ENCODE data around the gene COX10. TPM values are rescaled to one million over a fixed set of nuclear protein-coding genes. Genes with fewer than 3 reads are reported as not detected.
"Not testable (repeated sequence)": the region's sequence is repeated elsewhere in the genome, so short reads cannot be mapped to it uniquely, and the experiment has no call there.

Gene COX10
- total RNA-seq (2014; rRNA removed; shearing (Covaris generic)): 13.9 and 24.4 TPM in 2 replicates
- 16.0 and 18.5 TPM in 2 replicates for polyA plus RNA-seq (2016; fragmentation: Nextera tagmentation; extraction: Ambion mirVana)

- Histone ChIP-seq H3K36me3 (ENCODE audit: low read depth) (0 out of 2 replicates have a peak, but pooled peaks cover 1% of the 10 kb centered on the region), H3K9me2 (ENCODE audit: insufficient read depth) (no peaks in the 10 kb centered on the region), H3K9me3 (ENCODE audit: low read depth) (no peaks in the 10 kb centered on the region), H3K4me1 (ENCODE audit: insufficient read depth) (peaks cover 20% of the 10 kb centered on the region), H3K9ac (peak within 1 kb of the TSS; percentile 92), H4K20me1 (ENCODE audit: insufficient read depth) (no peaks in the 10 kb centered on the region), H3K27ac (peak within 1 kb of the TSS; percentile 51), H2AFZ (peak within 1 kb of the TSS; percentile 94), H3K4me2 (ENCODE audit: unreplicated experiment) (peak within 1 kb of the TSS; percentile 92), H3K79me2 (ENCODE audit: insufficient read depth) (peaks cover 99% of the 10 kb centered on the region), H3F3A (ENCODE audit: insufficient read depth) (0 out of 2 replicates have a peak, but pooled peaks cover under 1% of the 10 kb centered on the region), H3K27me3 (replicated peaks; ENCODE audit: insufficient read depth) (no peaks in the 10 kb centered on the region), H3K4me3 (peak within 1 kb of the TSS; percentile 96)
- in situ Hi-C loops (cut with MboI): loop anchor here (25.0 kb wide), 1 partner anchor 732 kb away; no protein-coding TSS in a partner anchor
- 1% methylated on average over 39 to 48 of the region's 48 CpGs for WGBS, 2 experiments (ENCODE audit: low coverage in 1 of 2, low lambda C conversion rate in 2 of 2, missing lambda C conversion rate in 2 of 2)
- peak; percentile 94 for DNase-seq
- TF ChIP-seq EZH2phosphoT487 (IDR thresholded peaks at IDR 0.05; ENCODE audit: insufficient read depth, low read depth) (no peak), EZH2 (IDR thresholded peaks at IDR 0.05; ENCODE audit: insufficient read depth, poor library complexity, severe bottlenecking) (no peak)
These were observed at the start of gene COX10 for GRCh38 chr17:14069251-14070021. TSS of gene COX10 (plus strand) at chr17:14069504. CDS start at chr17:14069606, 102 bp downstream.

- H3K9ac ChIP-seq; H3F3A ChIP-seq (ENCODE audit: insufficient read depth); H3K4me2 ChIP-seq (ENCODE audit: unreplicated experiment); H3K9me2 ChIP-seq (ENCODE audit: insufficient read depth); H3K27me3 ChIP-seq (replicated peaks; ENCODE audit: insufficient read depth); H4K20me1 ChIP-seq (ENCODE audit: insufficient read depth); H3K4me1 ChIP-seq (ENCODE audit: insufficient read depth); DNase-seq; H3K79me2 ChIP-seq (ENCODE audit: insufficient read depth); H3K9me3 ChIP-seq (ENCODE audit: low read depth); H3K27ac ChIP-seq; H3K36me3 ChIP-seq (ENCODE audit: low read depth); H2AFZ ChIP-seq; in situ Hi-C loops (cut with MboI); H3K4me3 ChIP-seq: not testable (repeated sequence)
- WGBS, 2 experiments (ENCODE audit: low coverage in 1 of 2, low lambda C conversion rate in 2 of 2, missing lambda C conversion rate in 2 of 2): 90 to 91% methylated on average over 5 to 8 of the region's 9 CpGs
These were observed 47.5 kb upstream of the COX10 start for GRCh38 chr17:14021651-14022294.

DNA sequence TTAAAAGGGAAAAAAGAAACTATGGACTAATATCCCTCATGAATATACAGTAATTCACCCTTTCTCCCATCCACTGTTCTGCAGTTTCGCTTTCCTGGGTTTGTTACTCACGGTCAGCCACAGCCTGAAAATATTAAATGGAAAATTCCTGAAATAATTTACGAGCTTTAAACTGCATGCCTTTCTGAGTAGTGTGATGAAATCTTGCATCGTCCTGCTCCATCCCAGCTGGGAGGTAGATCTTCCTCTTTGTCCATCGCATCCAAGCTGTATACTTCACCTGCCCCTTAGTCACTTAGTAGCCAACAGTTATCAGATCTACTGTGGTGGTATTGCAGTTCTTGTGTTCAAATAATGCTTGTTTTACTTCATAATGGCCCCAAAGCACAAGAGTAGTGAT, 39.5 kb upstream of the COX10 start:
- H3K9me3 ChIP-seq (ENCODE audit: low read depth); H3F3A ChIP-seq (ENCODE audit: insufficient read depth); H3K4me2 ChIP-seq (ENCODE audit: unreplicated experiment); H3K27me3 ChIP-seq (replicated peaks; ENCODE audit: insufficient read depth); H3K4me1 ChIP-seq (ENCODE audit: insufficient read depth); in situ Hi-C loops (cut with MboI); H3K27ac ChIP-seq; DNase-seq; H4K20me1 ChIP-seq (ENCODE audit: insufficient read depth); H3K36me3 ChIP-seq (ENCODE audit: low read depth); H3K9me2 ChIP-seq (ENCODE audit: insufficient read depth); H2AFZ ChIP-seq; H3K79me2 ChIP-seq (ENCODE audit: insufficient read depth); H3K9ac ChIP-seq: not testable (repeated sequence)
- peak overlapping the region; percentile 53; the same call in 1 of the 2 replicates for H3K4me3 ChIP-seq
- WGBS, 2 experiments (ENCODE audit: low coverage in 1 of 2, low lambda C conversion rate in 2 of 2, missing lambda C conversion rate in 2 of 2): 82 to 84% methylated on average over 3 of the region's 5 CpGs

- H3K27ac ChIP-seq: no peak overlapping the region
- H3K4me1 ChIP-seq (ENCODE audit: insufficient read depth): 0 out of 2 replicates have a peak, but pooled peaks cover 3% of the 10 kb centered on the region
- no peaks in the 10 kb centered on the region for H4K20me1 ChIP-seq (ENCODE audit: insufficient read depth)
- H3K79me2 ChIP-seq (ENCODE audit: insufficient read depth): no peaks in the 10 kb centered on the region; the same call in 1 of the 2 replicates
- 0 out of 2 replicates have a peak, but pooled peaks cover 6% of the 10 kb centered on the region for H3K36me3 ChIP-seq (ENCODE audit: low read depth)
- 98 to 99% methylated on average over 3 of the region's 3 CpGs for WGBS, 2 experiments (ENCODE audit: low coverage in 1 of 2, low lambda C conversion rate in 2 of 2, missing lambda C conversion rate in 2 of 2)
- no peak overlapping the region for H3K4me2 ChIP-seq (ENCODE audit: unreplicated experiment)
- no peak for DNase-seq
- H2AFZ ChIP-seq: no peak overlapping the region
- H3K9ac ChIP-seq: no peak overlapping the region
- H3K27me3 ChIP-seq (replicated peaks; ENCODE audit: insufficient read depth): no peaks in the 10 kb centered on the region
- no peak for TF ChIP-seq EZH2phosphoT487 (IDR thresholded peaks at IDR 0.05; ENCODE audit: insufficient read depth, low read depth)
- TF ChIP-seq EZH2 (IDR thresholded peaks at IDR 0.05; ENCODE audit: insufficient read depth, poor library complexity, severe bottlenecking): no peak
- in situ Hi-C loops (cut with MboI): no loop called here
- H3K9me3 ChIP-seq (ENCODE audit: low read depth): no peaks in the 10 kb centered on the region
- H3K9me2 ChIP-seq (ENCODE audit: insufficient read depth): no peaks in the 10 kb centered on the region
- no peak overlapping the region for H3K4me3 ChIP-seq
- H3F3A ChIP-seq (ENCODE audit: insufficient read depth): no peaks in the 10 kb centered on the region
These were observed 37.1 kb upstream of the COX10 start for GRCh38 chr17:14032234-14032633.

Data from GM23248 (cell line).